ENCODE data around the gene LYPD5. TPM values are rescaled to one million over a fixed set of nuclear protein-coding genes. Genes with fewer than 3 reads are reported as not detected.

The LYPD5 gene
- total and polyA plus RNA-seq, 11 donors, result 0.34 to 7.9 (median 1.4) TPM

- intact Hi-C loops (cut with DNase I), result no loop called here
- Histone ChIP-seq H3K36me3 (no peaks in the 10 kb centered on the region), H3K27me3 (peaks cover 0 to 18% (median 0%) of the 10 kb centered on the region in 9 donors), H3K27ac (no peak overlapping the region), H3K4me1 (peaks cover 0 to 4% (median 0%) of the 10 kb centered on the region in 12 donors), H3K4me3 (peak overlapping the region in 1 of 12 donors; percentile 20), H3K9me3 (no peaks in the 10 kb centered on the region)
- TF ChIP-seq POLR2A (IDR thresholded peaks at IDR 0.05) (no peak), CTCF (IDR thresholded peaks at IDR 0.05) (no peak)
- 40 to 56% (median 52%) methylated on average over 2 of the region's 2 CpGs for WGBS, 4 donors
- DNase-seq (no peak), ATAC-seq (no peak)
Observed at GRCh38 chr19:43804432-43804831, 2.2 kb upstream of the LYPD5 start.

GRCh38 chr19:43799502-43800142 lies 2.6 kb downstream of the LYPD5 start:
- H3K27ac ChIP-seq, result peak overlapping the region in 2 of 12 donors; percentile 35 to 46

GRCh38 chr19:43798546-43799409 lies 3.5 kb downstream of the LYPD5 start:
- H3K9me3 ChIP-seq, result peaks cover 0 to 7% (median 0%) of the 10 kb centered on the region in 12 donors
- 13 to 16% (median 14%) methylated on average over 61 to 70 of the region's 70 CpGs for WGBS, 4 donors
- TF ChIP-seq CTCF (IDR thresholded peaks at IDR 0.05) (no peak), POLR2A (IDR thresholded peaks at IDR 0.05) (no peak)
- peaks cover 0 to 15% (median 6%) of the 10 kb centered on the region in 12 donors for H3K4me1 ChIP-seq
- peak overlapping the region; percentile 25 to 62 (median 50) for H3K4me3 ChIP-seq
- peak in 3 of 4 donors; percentile 50 to 62 (median 55) for ATAC-seq
- intact Hi-C loops (cut with DNase I), result no loop called here
- peaks cover 0 to 66% (median 14%) of the 10 kb centered on the region in 9 donors for H3K27me3 ChIP-seq
- no peaks in the 10 kb centered on the region for H3K36me3 ChIP-seq
- H3K27ac ChIP-seq, result peak overlapping the region in 1 of 12 donors; percentile 46
- no peak for DNase-seq

More at GRCh38 chr19:43799502-43800142, 2.6 kb downstream of the LYPD5 start:
- TF ChIP-seq CTCF (IDR thresholded peaks at IDR 0.05) (no peak), POLR2A (IDR thresholded peaks at IDR 0.05) (no peak)
- peak overlapping the region in 4 of 12 donors; percentile 39 to 58 (median 46) for H3K4me3 ChIP-seq
- peaks cover 0 to 60% (median 14%) of the 10 kb centered on the region in 9 donors for H3K27me3 ChIP-seq
- H3K36me3 ChIP-seq, result no peaks in the 10 kb centered on the region
- WGBS, 4 donors, result 52 to 68% (median 58%) methylated on average over 6 of the region's 6 CpGs
- ATAC-seq, result peak in 3 of 4 donors; percentile 67 to 85 (median 68)
- intact Hi-C loops (cut with DNase I), result no loop called here
- H3K4me1 ChIP-seq, result peaks cover 0 to 15% (median 6%) of the 10 kb centered on the region in 12 donors
- peaks cover 0 to 7% (median 0%) of the 10 kb centered on the region in 12 donors for H3K9me3 ChIP-seq
- no peak for DNase-seq
